A673 (cell line): Measurements from ENCODE around the gene CCDC71. TPM values are rescaled to one million over a fixed set of nuclear protein-coding genes. Genes with fewer than 3 reads are reported as not detected.

Experiments used
- BruUV-seq: library from RNA; stranded (reverse); fragments of 400-500 nt; replicated peaks from 2 replicates; lab custom pipeline; 2021; lab: Mats Ljungman, UMichigan
- CTCF ChIA-PET: fragments of 300-600 bp; sonication (Branson Sonifier 250); formaldehyde crosslinking; loops from one replicate; lab custom pipeline; 2022; ENCODE audit warnings: antibody characterized with exemption; lab: Charles Lee
- POLR2A ChIA-PET: fragments of 300-600 bp; sonication (Branson Sonifier 250); formaldehyde crosslinking; loops from one replicate; lab custom pipeline; 2022; ENCODE audit warnings: antibody characterized with exemption; ENCODE audit not compliant: low non-redundant PET; lab: Charles Lee
- DNase-seq: peaks from one replicate; pipeline ENCODE4 v3.0.0-alpha.2; 2015; ENCODE audit warnings: low spot score
- H3K27ac ChIP-seq: fragments of 200-600 bp; sonication (generic); 2 replicates; pipeline ENCODE4 v1.5.1; 2016; ENCODE audit warnings: mixed run types, low read depth, mild to moderate bottlenecking, mixed read lengths, antibody characterized with exemption, low read length; ENCODE audit not compliant: poor library complexity, severe bottlenecking
- H3K27me3 ChIP-seq: fragments of 200-600 bp; sonication (generic); replicated peaks from 2 replicates; pipeline ENCODE4 v1.6.1; 2017; ENCODE audit warnings: mixed run types, low read depth, mild to moderate bottlenecking, mixed read lengths, antibody characterized with exemption, low read length; ENCODE audit not compliant: insufficient read depth, poor library complexity
- H3K36me3 ChIP-seq: fragments of 200-600 bp; sonication (generic); 2 replicates; pipeline ENCODE4 v1.6.1; 2016; ENCODE audit warnings: mixed run types, mild to moderate bottlenecking, mixed read lengths, antibody characterized with exemption, low read length; ENCODE audit not compliant: insufficient read depth, poor library complexity, severe bottlenecking
- H3K4me1 ChIP-seq: fragments of 200-600 bp; sonication (generic); 2 replicates; pipeline ENCODE4 v1.6.1; 2017; ENCODE audit warnings: mixed run types, mild to moderate bottlenecking, mixed read lengths, antibody characterized with exemption, low read length; ENCODE audit not compliant: insufficient read depth, poor library complexity, severe bottlenecking
- H3K4me3 ChIP-seq: fragments of 200-600 bp; sonication (generic); 2 replicates; pipeline ENCODE4 v1.5.1; 2016; ENCODE audit warnings: low read depth, mixed run types, mild to moderate bottlenecking, mixed read lengths, low read length; ENCODE audit not compliant: poor library complexity, severe bottlenecking
- H3K9me3 ChIP-seq: fragments of 200-600 bp; sonication (generic); 2 replicates; pipeline ENCODE4 v1.6.1; 2016; ENCODE audit warnings: mixed run types, low read depth, mild to moderate bottlenecking, mixed read lengths, antibody characterized with exemption, low read length; ENCODE audit not compliant: poor library complexity, severe bottlenecking
- EZH2 ChIP-seq: fragments of 200-600 bp; sonication (generic); IDR thresholded peaks from 2 replicates; pipeline ENCODE4 v1.6.1; 2017; ENCODE audit warnings: borderline replicate concordance, low read depth, mild to moderate bottlenecking, mixed read lengths, antibody characterized with exemption, low read length; ENCODE audit not compliant: poor library complexity, severe bottlenecking
- intact Hi-C: fragments of 100-400 bp; cut with micrococcal nuclease; formaldehyde crosslinking; loops from one replicate; pipeline ENCODE4 v1.10.0; 2022; ENCODE audit not compliant: unreplicated experiment
- total RNA-seq: library from RNA; stranded (reverse); gene quantifications from 2 replicates; pipeline ENCODE4 v1.2.3, GENCODE V29; 2021
- TF ChIP-seq, protein P1 (sequence below): fragments of 300-800, 200-600 bp; sonication (generic); conservative IDR thresholded peaks from 2 replicates; pipeline ENCODE4 v1.5.1; 2017; ENCODE audit warnings: low read depth, mild to moderate bottlenecking, antibody characterized with exemption, low read length, moderate library complexity, mixed read lengths

The CCDC71 gene
- total RNA-seq, 1 experiment from 2014 or later, result 10.4 TPM

DNA sequence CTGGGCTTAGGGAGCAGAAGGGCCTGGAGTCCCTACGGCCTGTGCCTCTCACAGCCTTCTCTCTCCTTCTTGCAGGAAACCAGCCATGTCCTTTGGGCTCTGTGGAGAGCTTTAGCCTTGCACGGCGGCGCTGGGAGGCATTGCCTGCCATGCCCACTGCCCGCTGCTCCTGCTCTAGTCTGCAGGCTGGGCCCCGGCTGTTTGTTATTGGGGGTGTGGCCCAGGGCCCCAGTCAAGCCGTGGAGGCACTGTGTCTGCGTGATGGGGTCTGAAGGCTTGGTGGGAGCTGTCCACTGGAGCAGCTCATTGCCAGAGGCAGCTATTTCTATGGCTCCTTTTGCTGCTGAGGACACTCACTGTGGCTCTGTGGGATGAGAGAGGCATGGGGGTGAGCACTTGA is 9.4 kb upstream of the CCDC71 start:
- H3K9me3 ChIP-seq, result no peaks in the 10 kb centered on the region
- DNase-seq, result no peak
- no peaks in the 10 kb centered on the region for H3K27me3 ChIP-seq
- no peak overlapping the region for H3K27ac ChIP-seq
- ChIA-PET POLR2A (no interaction called here), CTCF (no interaction called here)
- intact Hi-C loops, result loop anchor here (10.0 kb wide), 1 partner anchor 269 kb away; no protein-coding TSS in a partner anchor
- no peak overlapping the region for H3K4me3 ChIP-seq
- BruUV-seq, result no TSS peak
- H3K36me3 ChIP-seq, result no peaks in the 10 kb centered on the region
- H3K4me1 ChIP-seq, result no peaks in the 10 kb centered on the region
- no peak for TF ChIP-seq EZH2
- TF ChIP-seq, protein P1, sequence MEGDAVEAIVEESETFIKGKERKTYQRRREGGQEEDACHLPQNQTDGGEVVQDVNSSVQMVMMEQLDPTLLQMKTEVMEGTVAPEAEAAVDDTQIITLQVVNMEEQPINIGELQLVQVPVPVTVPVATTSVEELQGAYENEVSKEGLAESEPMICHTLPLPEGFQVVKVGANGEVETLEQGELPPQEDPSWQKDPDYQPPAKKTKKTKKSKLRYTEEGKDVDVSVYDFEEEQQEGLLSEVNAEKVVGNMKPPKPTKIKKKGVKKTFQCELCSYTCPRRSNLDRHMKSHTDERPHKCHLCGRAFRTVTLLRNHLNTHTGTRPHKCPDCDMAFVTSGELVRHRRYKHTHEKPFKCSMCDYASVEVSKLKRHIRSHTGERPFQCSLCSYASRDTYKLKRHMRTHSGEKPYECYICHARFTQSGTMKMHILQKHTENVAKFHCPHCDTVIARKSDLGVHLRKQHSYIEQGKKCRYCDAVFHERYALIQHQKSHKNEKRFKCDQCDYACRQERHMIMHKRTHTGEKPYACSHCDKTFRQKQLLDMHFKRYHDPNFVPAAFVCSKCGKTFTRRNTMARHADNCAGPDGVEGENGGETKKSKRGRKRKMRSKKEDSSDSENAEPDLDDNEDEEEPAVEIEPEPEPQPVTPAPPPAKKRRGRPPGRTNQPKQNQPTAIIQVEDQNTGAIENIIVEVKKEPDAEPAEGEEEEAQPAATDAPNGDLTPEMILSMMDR, result no peak

DNA sequence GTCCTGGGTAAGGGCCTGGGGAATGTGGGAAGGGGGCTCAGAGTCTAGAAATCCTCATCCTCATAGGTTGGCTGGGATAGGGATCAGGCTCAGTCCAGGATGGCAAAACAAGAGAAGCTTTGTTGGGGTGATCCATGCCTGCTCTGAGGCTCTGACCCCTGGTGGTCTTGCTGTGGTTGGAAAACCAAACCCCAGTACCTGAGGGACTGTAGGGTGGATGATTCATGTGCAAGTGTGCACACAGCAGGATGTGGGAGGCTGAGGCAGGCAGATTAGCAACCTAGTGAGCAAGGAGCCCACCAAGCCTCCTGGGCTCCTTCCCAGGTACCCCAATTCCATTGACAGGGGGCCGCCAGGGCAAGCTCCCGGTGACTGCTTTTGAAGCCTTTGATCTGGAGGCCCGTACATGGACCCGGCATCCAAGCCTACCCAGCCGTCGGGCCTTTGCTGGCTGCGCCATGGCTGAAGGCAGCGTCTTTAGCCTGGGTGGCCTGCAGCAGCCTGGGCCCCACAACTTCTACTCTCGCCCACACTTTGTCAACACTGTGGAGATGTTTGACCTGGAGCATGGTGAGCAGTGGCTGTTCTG is 8.4 kb upstream of the CCDC71 start:
- H3K36me3 ChIP-seq, result no peaks in the 10 kb centered on the region
- CTCF ChIA-PET, result no interaction called here
- intact Hi-C loops, result loop anchor here (10.0 kb wide), 1 partner anchor 270 kb away; no protein-coding TSS in a partner anchor
- TF ChIP-seq EZH2, result no peak
- TF ChIP-seq, protein P1, result no peak
- no peaks in the 10 kb centered on the region for H3K9me3 ChIP-seq
- no peak overlapping the region for H3K4me3 ChIP-seq
- no peak overlapping the region for H3K27ac ChIP-seq
- no TSS peak for BruUV-seq
- H3K27me3 ChIP-seq, result no peaks in the 10 kb centered on the region
- POLR2A ChIA-PET, result no interaction called here
- no peaks in the 10 kb centered on the region for H3K4me1 ChIP-seq
- no peak for DNase-seq

DNA sequence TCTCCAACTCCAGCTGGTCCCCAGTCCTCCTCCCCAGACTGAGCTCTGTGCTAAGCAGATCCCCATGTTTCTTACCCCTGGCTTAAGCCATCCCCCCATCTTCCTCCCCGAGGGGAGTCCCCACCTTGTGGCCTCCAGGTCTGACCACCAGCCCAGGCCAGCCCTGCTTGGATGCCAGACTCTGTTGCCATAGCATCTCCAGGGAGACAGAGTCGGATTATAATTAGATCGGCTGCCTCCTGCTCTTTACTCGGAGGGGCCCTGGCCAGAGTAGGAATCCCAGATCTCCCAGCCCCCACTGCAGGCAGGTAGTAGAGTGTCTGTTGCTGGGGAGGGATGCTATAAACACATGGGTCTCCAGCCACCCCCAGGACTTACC is 7.7 kb upstream of the CCDC71 start:
- H3K4me3 ChIP-seq, result no peak overlapping the region
- TF ChIP-seq, protein P1, result no peak
- no peak for TF ChIP-seq EZH2
- H3K36me3 ChIP-seq, result no peaks in the 10 kb centered on the region
- ChIA-PET CTCF (no interaction called here), POLR2A (no interaction called here)
- no peaks in the 10 kb centered on the region for H3K27me3 ChIP-seq
- no peak overlapping the region for H3K27ac ChIP-seq
- no TSS peak for BruUV-seq
- DNase-seq, result no peak
- H3K4me1 ChIP-seq, result no peaks in the 10 kb centered on the region
- intact Hi-C loops, result loop anchor here (10.0 kb wide), 1 partner anchor 271 kb away; no protein-coding TSS in a partner anchor
- no peaks in the 10 kb centered on the region for H3K9me3 ChIP-seq
